Heart right ventricle (tissue), 16 donors: ENCODE results near the gene STK40. TPM values are rescaled to one million over a fixed set of nuclear protein-coding genes. Genes with fewer than 3 reads are reported as not detected.

Experiments
- ATAC-seq, 8 donors: fragments of 200-7000 bp; cut with Tn5 transposase; one replicate each; pipeline ENCODE4 v1.9.1; 2020; ENCODE audit warnings: mild to moderate bottlenecking in 8 of 8, moderate library complexity in 8 of 8, moderate number of reproducible peaks in 1 of 8
- DNase-seq, 2 donors: peaks; one replicate each; pipeline ENCODE4 v3.0.0-alpha.2; 2020
- H3K27ac ChIP-seq, 10 donors: fragments of 200-600 bp; sonication (generic) in 2 of 10; one replicate each; pipeline versions ENCODE4 v1.5.0 to v1.8.0; 2020 to 2022; ENCODE audit warnings: mild to moderate bottlenecking in 3 of 10
- H3K27me3 ChIP-seq, 7 donors: fragments of 200-600 bp; one replicate each; pipeline ENCODE4 v1.8.0; 2021 to 2022; ENCODE audit warnings: mild to moderate bottlenecking in 2 of 7
- H3K36me3 ChIP-seq, 9 donors: fragments of 200-600 bp; sonication (generic) in 1 of 9; one replicate each; pipeline versions ENCODE4 v1.5.0 to v1.8.0; 2020 to 2022; ENCODE audit warnings: mild to moderate bottlenecking in 2 of 9
- H3K4me1 ChIP-seq, 9 donors: fragments of 200-600 bp; sonication (generic) in 1 of 9; one replicate each; pipeline versions ENCODE4 v1.5.0 to v1.8.0; 2020 to 2022; ENCODE audit warnings: mild to moderate bottlenecking in 4 of 9
- H3K4me3 ChIP-seq, 10 donors: fragments of 200-600 bp; sonication (generic) in 2 of 10; one replicate each; pipeline versions ENCODE4 v1.5.0 to v1.8.0; 2020 to 2022; ENCODE audit warnings: mild to moderate bottlenecking in 7 of 10, moderate library complexity in 2 of 10
- H3K9me3 ChIP-seq, 11 donors: fragments of 200-600 bp in 10 of 11; sonication (generic) in 2 of 11; one replicate each; pipeline versions ENCODE4 v1.5.0 to v1.8.0; 2013 to 2022; ENCODE audit warnings: mild to moderate bottlenecking in 2 of 11, control low read depth in 1 of 11, moderate library complexity in 1 of 11
- WGBS, 2 donors: extraction: QIAGEN DNeasy Blood & Tissue Kit; methylation state at CpG; one replicate each; pipeline ENCODE4 v1.1.7; 2013; ENCODE audit warnings: inconsistent platforms in 1 of 2; 5-methylcytosine and 5-hydroxymethylcytosine counted together
- intact Hi-C, 10 donors: fragments of 100-400 bp; cut with DNase I; formaldehyde crosslinking; loops; one replicate each; pipeline versions ENCODE4 v1.11.1 to v1.14.2; 2022
- polyA plus RNA-seq, 2 donors: library from polyadenylated mRNA; stranded (reverse); fragments of 200-250 nt; gene quantifications; one replicate each; pipeline ENCODE4 v1.2.3, GENCODE V29; 2013
- total RNA-seq, 10 donors: library from RNA; stranded (reverse); fragmentation: NEBNext Ultra II Directional in 3 of 10; extraction: Animal tissue kit (Norgen Biotek cat#: 25700) in 3 of 10; gene quantifications; one replicate each; pipeline versions ENCODE4 v1.2.1 to v1.2.4, GENCODE V29; 2021 to 2023
- TF ChIP-seq, protein P1 (sequence below), 9 donors: fragments of 200-600 bp; sonication (generic) in 2 of 9; IDR thresholded peaks; one replicate each; pipeline versions ENCODE4 v1.5.0 to v1.8.0; 2021 to 2022; ENCODE audit warnings: antibody characterized with exemption in 9 of 9, mild to moderate bottlenecking in 5 of 9, moderate library complexity in 1 of 9
- donor health status: Arrhythmogenic right ventricular cardiomyopathy.
- donor health status: ischemic (EF 13 %, LVEDD 7.1; RV severe dilation, severe dysfunction).
- donor health status: healthy with polysubstance abuse.
- donor health status: DM: no; HTN: yes; CAD: no.
- donor health status: DM: no; HTN: no; CAD: no.
- donor health status: ischemic (EF 25% LVEDD 6.9; RV normal size, moderate dysfunction).
- donor health status: ischemic (EF 25% LVEDD 5.7; RV mildly dilated, moderate dysfunction).
- donor health status: healthy.
- donor health status: DM: yes; HTN: yes; CAD: no.
- donor health status: Ischemic cardiomyopathy.
- donor health status: ischemic (EF 35%, LVEDD 5.7; RV mildly dilated, moderate dysfunction).
- donor health status: nonischemic (EF 11% LVEDD 7.7; RV severe dilation, severe dysfunction).
- donor health status: DM: yes; HTN: yes; CAD: no.
- donor health status: PGD.
- donor health status: ischemic (EF 29% LVEDD 5.4; RV normal size, mild dysfunction).
- donor health status: nonischemic (EF 23%, LVEDD 6.1; RV moderate dilation, normal function).

Gene STK40
- total and polyA plus RNA-seq, 12 donors = 15.5 to 81.6 (median 57.3) TPM

GRCh38 chr1:36380143-36380619 lies 5.5 kb downstream of the STK40 start:
- 72 to 86% methylated on average over 5 of the region's 5 CpGs for WGBS, 2 donors
- peak overlapping the region in 2 of 10 donors; percentile 21 to 25 for H3K27ac ChIP-seq
- H3K36me3 ChIP-seq = peaks cover 0 to 12% (median 0%) of the 10 kb centered on the region in 9 donors
- intact Hi-C loops = loop anchor here in 2 of 10 donors (10.0 kb wide), 2 partner anchors 155 to 235 kb away; partner anchors contain the start of genes THRAP3 (in 1 of the 2) and TRAPPC3 (in 1 of the 2)
- H3K4me3 ChIP-seq = no peak overlapping the region
- DNase-seq (no peak), ATAC-seq (no peak)
- H3K27me3 ChIP-seq = no peaks in the 10 kb centered on the region
- no peaks in the 10 kb centered on the region for H3K9me3 ChIP-seq
- H3K4me1 ChIP-seq = peaks cover 13 to 96% (median 87%) of the 10 kb centered on the region in 9 donors
- TF ChIP-seq, protein P1, sequence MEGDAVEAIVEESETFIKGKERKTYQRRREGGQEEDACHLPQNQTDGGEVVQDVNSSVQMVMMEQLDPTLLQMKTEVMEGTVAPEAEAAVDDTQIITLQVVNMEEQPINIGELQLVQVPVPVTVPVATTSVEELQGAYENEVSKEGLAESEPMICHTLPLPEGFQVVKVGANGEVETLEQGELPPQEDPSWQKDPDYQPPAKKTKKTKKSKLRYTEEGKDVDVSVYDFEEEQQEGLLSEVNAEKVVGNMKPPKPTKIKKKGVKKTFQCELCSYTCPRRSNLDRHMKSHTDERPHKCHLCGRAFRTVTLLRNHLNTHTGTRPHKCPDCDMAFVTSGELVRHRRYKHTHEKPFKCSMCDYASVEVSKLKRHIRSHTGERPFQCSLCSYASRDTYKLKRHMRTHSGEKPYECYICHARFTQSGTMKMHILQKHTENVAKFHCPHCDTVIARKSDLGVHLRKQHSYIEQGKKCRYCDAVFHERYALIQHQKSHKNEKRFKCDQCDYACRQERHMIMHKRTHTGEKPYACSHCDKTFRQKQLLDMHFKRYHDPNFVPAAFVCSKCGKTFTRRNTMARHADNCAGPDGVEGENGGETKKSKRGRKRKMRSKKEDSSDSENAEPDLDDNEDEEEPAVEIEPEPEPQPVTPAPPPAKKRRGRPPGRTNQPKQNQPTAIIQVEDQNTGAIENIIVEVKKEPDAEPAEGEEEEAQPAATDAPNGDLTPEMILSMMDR (IDR thresholded peaks at IDR 0.05) = no peak

GRCh38 chr1:36377791-36378492 lies 7.8 kb downstream of the STK40 start:
- 70 to 78% methylated on average over 4 of the region's 4 CpGs for WGBS, 2 donors
- DNase-seq (no peak), ATAC-seq (no peak)
- H3K4me1 ChIP-seq = peaks cover 26 to 96% (median 87%) of the 10 kb centered on the region in 9 donors
- H3K9me3 ChIP-seq = no peaks in the 10 kb centered on the region
- H3K36me3 ChIP-seq = peaks cover 0 to 13% (median 0%) of the 10 kb centered on the region in 9 donors
- no peaks in the 10 kb centered on the region for H3K27me3 ChIP-seq
- H3K4me3 ChIP-seq = no peak overlapping the region
- intact Hi-C loops = no loop called here
- peak overlapping the region in 8 of 10 donors; percentile 3 to 95 (median 16) for H3K27ac ChIP-seq
- TF ChIP-seq, protein P1 (IDR thresholded peaks at IDR 0.05) = no peak

- H3K27ac ChIP-seq = peak overlapping the region; percentile 5 to 98 (median 94)
- H3K9me3 ChIP-seq = no peaks in the 10 kb centered on the region
- TF ChIP-seq, protein P1 (IDR thresholded peaks at IDR 0.05) = no peak
- ATAC-seq (no peak), DNase-seq (no peak)
- 85 to 92% methylated on average over 3 of the region's 3 CpGs for WGBS, 2 donors
- H3K4me1 ChIP-seq = peaks cover 42 to 90% (median 72%) of the 10 kb centered on the region in 9 donors
- no peaks in the 10 kb centered on the region for H3K27me3 ChIP-seq
- H3K4me3 ChIP-seq = no peak overlapping the region
- peaks cover 0 to 27% (median 0%) of the 10 kb centered on the region in 9 donors for H3K36me3 ChIP-seq
- intact Hi-C loops = no loop called here
Observed at GRCh38 chr1:36372617-36373016, 13.1 kb downstream of the STK40 start.

DNA sequence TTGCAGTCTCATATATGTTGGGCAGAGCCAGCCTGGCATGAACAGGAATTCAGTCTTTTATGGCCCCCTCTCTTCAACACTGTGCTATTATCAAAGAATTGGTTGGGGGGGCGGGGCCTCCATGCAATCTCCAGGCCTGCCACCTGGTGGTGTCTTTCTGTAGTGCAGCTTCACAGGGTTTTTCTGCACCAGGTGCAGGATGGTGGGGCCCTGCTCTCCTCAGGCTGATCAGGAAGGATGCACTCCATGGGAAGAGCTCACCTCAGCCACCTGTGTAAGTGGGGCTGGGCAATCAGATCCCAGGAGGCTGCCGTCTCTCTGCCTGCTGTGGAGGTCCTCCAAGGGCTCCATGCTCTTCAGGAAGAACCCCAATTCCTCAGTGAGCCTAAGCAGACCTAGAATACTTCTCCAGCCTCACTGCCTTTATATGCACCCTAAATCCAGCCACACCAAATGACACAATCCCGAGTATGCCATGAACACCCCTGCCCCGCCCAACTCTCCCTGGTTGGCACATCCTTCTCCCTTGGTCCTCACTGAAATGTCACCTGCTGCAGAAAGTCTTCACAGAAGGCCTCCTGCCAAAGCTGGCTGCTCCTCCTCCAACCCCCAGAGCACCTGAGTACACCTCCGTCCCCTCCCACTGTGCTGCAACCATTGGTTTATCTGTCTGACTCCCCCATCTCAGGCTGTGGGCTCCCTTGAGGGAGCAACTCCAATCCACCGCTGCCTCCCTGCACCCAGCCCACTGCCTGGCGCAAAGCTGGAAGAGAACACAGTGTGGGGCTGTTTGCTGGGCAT lies 16.5 kb downstream of the STK40 start:
- 63 to 68% methylated on average over 7 of the region's 7 CpGs for WGBS, 2 donors
- TF ChIP-seq, protein P1 (IDR thresholded peaks at IDR 0.05) = peak; percentile 91 to 97 (median 94)
- H3K9me3 ChIP-seq = no peaks in the 10 kb centered on the region
- intact Hi-C loops = loop anchor here in 5 of 10 donors (5.0 to 10.0 kb wide), 4 partner anchors 42 to 64 kb away; partner anchors contain the start of genes SH3D21 (in 3 of the 5) and EVA1B (in 1 of the 5)
- H3K36me3 ChIP-seq = peaks cover 0 to 32% (median 0%) of the 10 kb centered on the region in 9 donors
- peak in 3 of 8 donors; percentile 21 to 41 (median 26) for ATAC-seq
- DNase-seq = peak; percentile 66 to 79
- no peak overlapping the region for H3K4me3 ChIP-seq
- H3K4me1 ChIP-seq = peaks cover 40 to 89% (median 66%) of the 10 kb centered on the region in 9 donors
- no peaks in the 10 kb centered on the region for H3K27me3 ChIP-seq
- H3K27ac ChIP-seq = peak overlapping the region in 5 of 10 donors; percentile 1 to 46 (median 13)
